Astrocyte of the spinal cord (primary cell): ENCODE data around the gene LONRF2.
"Not testable (repeated sequence)": the region's sequence is repeated elsewhere in the genome, so short reads cannot be mapped to it uniquely, and the experiment has no call there.

Experiments used
- DNase-seq: peaks from one replicate; pipeline ENCODE4 v3.0.0; 2011; ENCODE audit warnings: low read depth, low spot score
- H3K4me3 ChIP-seq: 2 replicates; pipeline ENCODE4 v1.5.1; 2011; ENCODE audit warnings: low read depth, mild to moderate bottlenecking, low read length, moderate library complexity
- in situ Hi-C: cut with HindIII; loops from 2 replicates; pipeline ENCODE4 v1.10.0; 2017; ENCODE audit warnings: low sequenced_read_pairs
- TF ChIP-seq, protein P1 (sequence below): IDR thresholded peaks from 2 replicates; pipeline ENCODE4 v1.5.1; 2012; ENCODE audit warnings: low read depth, mild to moderate bottlenecking, low read length, inconsistent platforms

LONRF2 gene

DNA sequence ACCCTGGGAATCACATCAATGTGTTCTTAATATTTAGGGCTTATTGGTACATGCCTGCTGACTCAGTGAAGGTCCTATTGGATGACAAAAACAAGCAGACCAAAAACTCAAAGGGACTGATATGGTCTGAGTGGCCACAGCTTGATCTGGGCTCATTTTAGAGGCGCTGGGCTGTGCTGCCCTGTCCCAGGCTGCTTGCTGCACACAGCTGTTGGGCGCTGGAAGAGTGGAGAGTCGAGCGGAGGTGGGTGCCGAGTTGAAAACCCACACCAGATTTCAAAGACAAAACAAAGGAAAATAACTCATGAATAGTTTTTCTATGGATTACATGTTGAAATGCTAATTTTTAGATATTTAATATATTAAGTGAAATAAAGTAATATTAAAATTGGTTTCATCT is 68.5 kb downstream of the LONRF2 start:
- DNase-seq = no peak
- H3K4me3 ChIP-seq = no peak overlapping the region
- in situ Hi-C loops = no loop called here
- TF ChIP-seq, protein P1, sequence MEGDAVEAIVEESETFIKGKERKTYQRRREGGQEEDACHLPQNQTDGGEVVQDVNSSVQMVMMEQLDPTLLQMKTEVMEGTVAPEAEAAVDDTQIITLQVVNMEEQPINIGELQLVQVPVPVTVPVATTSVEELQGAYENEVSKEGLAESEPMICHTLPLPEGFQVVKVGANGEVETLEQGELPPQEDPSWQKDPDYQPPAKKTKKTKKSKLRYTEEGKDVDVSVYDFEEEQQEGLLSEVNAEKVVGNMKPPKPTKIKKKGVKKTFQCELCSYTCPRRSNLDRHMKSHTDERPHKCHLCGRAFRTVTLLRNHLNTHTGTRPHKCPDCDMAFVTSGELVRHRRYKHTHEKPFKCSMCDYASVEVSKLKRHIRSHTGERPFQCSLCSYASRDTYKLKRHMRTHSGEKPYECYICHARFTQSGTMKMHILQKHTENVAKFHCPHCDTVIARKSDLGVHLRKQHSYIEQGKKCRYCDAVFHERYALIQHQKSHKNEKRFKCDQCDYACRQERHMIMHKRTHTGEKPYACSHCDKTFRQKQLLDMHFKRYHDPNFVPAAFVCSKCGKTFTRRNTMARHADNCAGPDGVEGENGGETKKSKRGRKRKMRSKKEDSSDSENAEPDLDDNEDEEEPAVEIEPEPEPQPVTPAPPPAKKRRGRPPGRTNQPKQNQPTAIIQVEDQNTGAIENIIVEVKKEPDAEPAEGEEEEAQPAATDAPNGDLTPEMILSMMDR = no peak

DNA sequence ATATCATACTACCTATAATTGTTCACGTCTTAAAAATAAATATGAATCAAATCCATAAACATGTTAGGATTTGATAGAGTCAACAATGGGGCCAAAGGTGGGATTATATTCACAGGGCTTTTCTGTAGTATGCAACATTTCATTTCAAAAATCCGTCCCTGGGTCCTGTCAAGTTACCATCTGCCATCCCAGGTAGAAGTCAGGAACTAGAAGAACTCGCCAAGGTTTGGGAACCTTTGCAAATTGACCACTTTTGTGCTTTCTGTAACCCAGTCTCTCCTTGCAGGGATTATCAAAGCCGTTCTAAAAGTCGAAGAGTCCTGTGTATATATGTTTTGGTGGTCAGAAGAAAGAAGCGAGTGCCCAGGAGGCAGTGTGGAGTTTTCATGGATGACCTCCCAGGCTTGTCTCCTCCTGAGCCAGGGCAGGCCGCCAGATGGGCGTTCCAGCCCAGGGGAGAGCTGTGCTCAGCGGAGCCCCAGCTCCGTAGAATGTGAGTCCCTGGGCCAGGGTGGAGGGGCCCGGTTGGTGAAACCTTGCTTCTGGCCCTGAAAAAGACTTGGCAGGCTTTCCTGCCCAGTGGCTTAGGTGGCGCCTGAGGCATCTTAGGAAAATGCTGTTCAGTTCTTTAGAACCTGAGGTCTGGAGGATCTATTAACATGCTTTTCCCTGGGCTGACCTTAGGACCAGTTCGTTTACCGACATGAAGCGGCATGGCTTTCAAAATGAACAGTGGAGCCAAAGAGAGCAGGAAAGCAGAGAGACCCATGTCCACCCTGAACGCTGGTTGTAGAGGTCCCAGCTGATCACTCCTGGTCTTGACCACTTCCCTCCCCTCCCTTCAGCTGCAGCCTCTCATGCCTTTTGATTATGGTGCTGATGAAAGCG is 69.2 kb downstream of the LONRF2 start:
- DNase-seq = no peak
- H3K4me3 ChIP-seq = no peak overlapping the region
- in situ Hi-C loops = no loop called here
- TF ChIP-seq, protein P1 = no peak

DNA sequence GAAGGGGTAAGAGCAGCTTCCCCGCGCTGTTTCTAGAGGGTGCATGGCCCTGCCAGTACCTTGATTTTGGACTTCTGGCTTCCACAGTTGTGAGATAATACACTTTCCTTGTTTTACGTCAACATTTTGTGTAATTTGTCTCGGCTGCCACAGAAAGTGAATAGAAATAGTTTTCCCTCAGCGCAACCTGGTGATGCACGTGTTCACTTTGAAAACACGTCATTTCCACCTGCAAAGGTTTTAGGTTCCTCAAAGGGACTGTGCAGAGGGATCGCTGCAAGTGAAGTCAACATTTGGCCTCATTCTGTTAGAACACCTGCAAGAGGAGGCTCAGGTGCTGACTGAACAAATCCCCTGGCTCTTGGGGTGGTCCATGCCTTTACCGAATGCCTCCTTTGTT is 71.7 kb downstream of the LONRF2 start:
- no peak for DNase-seq
- TF ChIP-seq, protein P1 = no peak
- in situ Hi-C loops = no loop called here
- no peak overlapping the region for H3K4me3 ChIP-seq

DNA sequence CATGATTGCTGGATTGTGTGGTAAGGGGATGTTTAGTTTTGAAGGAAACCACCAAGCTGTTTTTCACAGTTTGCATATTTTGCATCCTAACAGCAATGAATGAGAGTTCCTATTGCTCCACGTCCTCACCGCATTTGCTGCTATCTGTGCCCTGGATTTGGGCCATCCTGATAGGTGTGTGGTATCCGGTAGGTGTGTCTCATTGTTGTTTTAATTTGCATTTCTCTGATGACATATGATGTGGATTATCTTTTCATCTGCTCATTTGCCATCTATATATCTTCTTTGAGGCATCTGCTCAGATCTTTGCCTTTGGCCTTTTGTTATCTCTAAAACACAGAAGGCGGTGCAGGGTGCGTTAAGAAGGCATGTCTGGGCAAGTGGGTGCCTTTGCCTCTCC is 73.3 kb downstream of the LONRF2 start:
- TF ChIP-seq, protein P1 = no peak
- no peak overlapping the region for H3K4me3 ChIP-seq
- in situ Hi-C loops = no loop called here
- DNase-seq = no peak

DNA sequence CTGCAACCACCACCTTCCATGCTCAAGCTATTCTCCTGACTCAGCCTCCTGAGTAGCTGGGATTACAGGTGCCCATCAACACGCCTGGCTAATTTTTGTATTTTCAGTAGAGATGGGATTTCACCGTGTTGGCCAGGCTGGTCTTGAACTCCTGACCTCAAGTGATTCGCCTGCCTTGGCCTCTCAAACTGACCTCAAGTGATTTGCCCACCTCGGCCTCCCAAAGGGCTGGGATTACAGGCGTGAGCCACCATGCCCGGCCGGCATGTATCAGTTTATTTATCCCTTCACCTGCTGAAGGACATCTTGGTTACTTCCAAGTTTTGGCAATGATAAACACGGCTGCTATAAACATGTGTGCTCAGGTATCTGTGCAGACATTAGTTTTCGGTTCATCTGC is 73.7 kb downstream of the LONRF2 start:
- not testable (repeated sequence) for H3K4me3 ChIP-seq, DNase-seq

DNA sequence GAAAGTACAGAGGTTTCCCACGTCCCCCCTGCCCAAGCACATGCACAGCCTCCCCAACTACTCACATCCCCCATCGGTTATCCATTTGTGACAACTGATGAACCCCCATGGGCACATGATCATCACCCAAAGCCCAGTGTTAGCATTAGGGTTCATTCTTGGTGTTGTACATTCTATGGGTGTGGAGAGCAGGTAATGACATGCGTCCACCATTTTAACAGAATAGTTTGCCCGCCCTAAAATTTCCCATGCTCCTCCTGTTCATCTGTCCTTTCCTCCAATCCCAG is 74.3 kb downstream of the LONRF2 start:
- TF ChIP-seq, protein P1 = no peak
- in situ Hi-C loops = no loop called here
- H3K4me3 ChIP-seq = no peak overlapping the region
- no peak for DNase-seq

More for the DNA sequence above, 73.7 kb downstream of the LONRF2 start:
- in situ Hi-C loops = not testable (repeated sequence)

DNA sequence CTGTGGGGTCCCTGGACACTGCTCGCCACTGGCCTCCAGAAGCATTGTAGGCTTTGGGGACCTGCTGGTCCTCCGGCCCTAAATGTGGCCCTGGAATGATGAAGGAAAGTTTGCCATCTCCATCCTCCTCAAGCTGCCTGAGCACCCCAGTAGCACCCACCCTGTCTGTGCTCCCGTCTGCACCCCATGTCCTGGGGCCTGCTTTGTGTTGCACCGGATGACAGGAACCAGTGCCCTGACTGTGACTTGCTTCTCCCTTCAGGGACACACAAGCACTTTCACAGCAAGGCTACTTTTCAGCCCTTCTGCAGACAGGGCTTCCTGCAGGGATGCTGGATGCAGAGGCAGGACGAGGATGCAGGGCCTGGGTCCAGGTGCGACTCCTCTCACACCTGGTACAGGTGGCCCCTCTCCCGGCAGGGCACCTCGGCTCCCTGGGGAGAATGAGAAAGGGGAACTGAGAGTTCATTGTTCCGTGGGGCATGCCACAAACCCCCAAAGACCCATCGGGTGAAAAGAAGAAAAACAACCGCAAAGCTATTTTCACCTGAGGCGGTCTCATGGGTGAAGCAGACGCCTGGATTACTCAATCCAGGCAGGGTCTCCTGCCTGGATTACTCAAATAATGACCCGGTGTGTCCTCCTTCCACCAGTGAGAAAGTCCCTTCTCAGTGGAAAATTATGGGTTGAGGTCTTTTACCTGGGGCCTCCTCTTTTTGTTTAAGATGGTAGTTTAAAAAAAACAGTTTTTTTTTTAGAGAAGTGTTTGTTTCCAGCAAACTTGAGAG is 74.9 kb downstream of the LONRF2 start:
- TF ChIP-seq, protein P1 = no peak
- DNase-seq = no peak
- in situ Hi-C loops = no loop called here
- H3K4me3 ChIP-seq = no peak overlapping the region
